CD14-positive monocyte (primary cell): ENCODE data around the gene PTGFRN. TPM values are rescaled to one million over a fixed set of nuclear protein-coding genes. Genes with fewer than 3 reads are reported as not detected.
A peak's percentile ranks its signal among the peaks of the same experiment; 100 is the strongest.

Experiments
- DNase-seq, 3 donors: peaks; one replicate each; pipeline ENCODE4 v3.0.0-alpha.2; 2011 to 2022
- H2AFZ ChIP-seq: 2 replicates; pipeline ENCODE4 v1.6.0; 2012; ENCODE audit warnings: mild to moderate bottlenecking, low read depth, low read length, inconsistent platforms; ENCODE audit not compliant: insufficient read depth, poor library complexity, severe bottlenecking
- H3K27ac ChIP-seq, 2 donors: 1 replicate in 1 of 2; 2 replicates in 1 of 2; pipeline ENCODE4 v1.5.1; 2012 to 2013; ENCODE audit warnings: low read length in 2 of 2, control low read depth in 1 of 2, inconsistent platforms in 1 of 2, low read depth in 1 of 2, mild to moderate bottlenecking in 1 of 2
- H3K27me3 ChIP-seq, 2 donors: one replicate each; pipeline versions ENCODE4 v1.6.0 to v1.6.1; 2011 to 2013; ENCODE audit warnings: low read length in 2 of 2; ENCODE audit not compliant: control insufficient read depth in 2 of 2, insufficient read depth in 2 of 2
- H3K36me3 ChIP-seq, 2 donors: replicated peaks in 1 of 2; 1 replicate in 1 of 2; 2 replicates in 1 of 2; pipeline versions ENCODE4 v1.5.1 to v1.6.1; 2012 to 2013; ENCODE audit warnings: low read length in 2 of 2, control low read depth in 1 of 2, inconsistent platforms in 1 of 2, mild to moderate bottlenecking in 1 of 2; ENCODE audit not compliant: insufficient read depth in 2 of 2, control insufficient read depth in 1 of 2
- H3K4me1 ChIP-seq, 2 donors: 1 replicate in 1 of 2; 2 replicates in 1 of 2; pipeline versions ENCODE4 v1.5.1 to v1.6.1; 2012 to 2013; ENCODE audit warnings: low read length in 2 of 2, control low read depth in 1 of 2, inconsistent platforms in 1 of 2, mild to moderate bottlenecking in 1 of 2, moderate library complexity in 1 of 2; ENCODE audit not compliant: insufficient read depth in 2 of 2, control insufficient read depth in 1 of 2
- H3K4me2 ChIP-seq: replicated peaks from 2 replicates; pipeline ENCODE3; 2012; ENCODE audit warnings: low read length, moderate library complexity, mild to moderate bottlenecking; ENCODE audit not compliant: poor library complexity, severe bottlenecking; ENCODE audit errors: extremely low read depth
- H3K4me3 ChIP-seq, 3 experiments: fragments of 200-600 bp in 1 of 3; sonication (generic) in 1 of 3; replicated peaks in 1 of 3; 1 replicate in 2 of 3; 2 replicates in 1 of 3; pipeline ENCODE4 v1.5.1; 2011 to 2013; ENCODE audit warnings: low read length in 3 of 3, mild to moderate bottlenecking in 3 of 3, control low read depth in 2 of 3, low read depth in 2 of 3, inconsistent platforms in 1 of 3, moderate library complexity in 1 of 3
- H3K79me2 ChIP-seq: 2 replicates; pipeline ENCODE4 v1.6.0; 2012; ENCODE audit warnings: mild to moderate bottlenecking, control low read depth, inconsistent platforms, low read length, moderate library complexity; ENCODE audit not compliant: insufficient read depth
- H3K9ac ChIP-seq: 2 replicates; pipeline ENCODE4 v1.6.0; 2017; ENCODE audit warnings: low read length, mild to moderate bottlenecking; ENCODE audit not compliant: insufficient read depth, poor library complexity, severe bottlenecking
- H3K9me3 ChIP-seq, 2 donors: replicated peaks in 1 of 2; 1 replicate in 1 of 2; 2 replicates in 1 of 2; pipeline versions ENCODE4 v1.5.1 to v1.6.1; 2012 to 2013; ENCODE audit warnings: low read length in 2 of 2, control low read depth in 1 of 2; ENCODE audit not compliant: control insufficient read depth in 1 of 2, insufficient read depth in 1 of 2
- H4K20me1 ChIP-seq: 2 replicates; pipeline ENCODE4 v1.6.0; 2012; ENCODE audit warnings: mild to moderate bottlenecking, low read length, control low read depth, moderate library complexity; ENCODE audit not compliant: insufficient read depth
- H3K27ac Mint-ChIP-seq, 7 donors: one replicate each; pipeline ENCODE4 v1.8.0; 2020; ENCODE audit warnings: mild to moderate bottlenecking in 7 of 7, mixed read lengths in 7 of 7, moderate library complexity in 6 of 7, inconsistent platforms in 2 of 7
- H3K27me3 Mint-ChIP-seq, 3 donors: one replicate each; pipeline ENCODE4 v1.8.0; 2021 to 2022; ENCODE audit warnings: low read depth in 3 of 3, mild to moderate bottlenecking in 3 of 3, mixed read lengths in 3 of 3, moderate library complexity in 3 of 3, inconsistent platforms in 1 of 3
- H3K36me3 Mint-ChIP-seq, 2 donors: one replicate each; pipeline ENCODE4 v1.8.0; 2020; ENCODE audit warnings: mixed read lengths in 2 of 2, inconsistent platforms in 1 of 2, mild to moderate bottlenecking in 1 of 2
- H3K4me1 Mint-ChIP-seq: one replicate; pipeline ENCODE4 v1.8.0; 2020; ENCODE audit warnings: mild to moderate bottlenecking, mixed read lengths
- H3K4me3 Mint-ChIP-seq, 2 donors: one replicate each; pipeline ENCODE4 v1.8.0; 2020; ENCODE audit warnings: mild to moderate bottlenecking in 2 of 2, mixed read lengths in 2 of 2, moderate library complexity in 1 of 2
- H3K9me3 Mint-ChIP-seq, 7 donors: one replicate each; pipeline ENCODE4 v1.8.0; 2020 to 2022; ENCODE audit warnings: mixed read lengths in 7 of 7, mild to moderate bottlenecking in 6 of 7, moderate library complexity in 6 of 7, inconsistent platforms in 2 of 7
- CTCF ChIP-seq: fragments of 200-600 bp; IDR thresholded peaks from one replicate; pipeline ENCODE4 v1.8.0; 2022; ENCODE audit warnings: antibody characterized with exemption, mild to moderate bottlenecking
- WGBS: methylation state at CpG from one replicate; pipeline ENCODE4 v1.1.5; 2013; ENCODE audit warnings: missing lambda C conversion rate; ENCODE audit not compliant: insufficient coverage; 5-methylcytosine and 5-hydroxymethylcytosine counted together
- intact Hi-C, 2 donors: fragments of 100-400 bp; cut with micrococcal nuclease; formaldehyde crosslinking; loops; one replicate each; pipeline versions ENCODE4 v1.15.0 to v1.15.1; 2023
- polyA plus RNA-seq, 3 donors: library from polyadenylated mRNA; depleted of rRNA in 1 of 3; unstranded in 2 of 3; stranded (reverse) in 1 of 3; fragments of 300-500 nt in 2 of 3; fragments of >200 nt in 1 of 3; fragmentation: Illumina TruSeq in 2 of 3; gene quantifications; 1 replicate in 2 of 3; 2 replicates in 1 of 3; pipeline ENCODE4 v1.2.3, GENCODE V29; 2012 to 2021

PTGFRN gene
- polyA plus RNA-seq, 3 donors: 1.5 to 2.9 (median 1.6) TPM

GRCh38 chr1:116968724-116969123 lies 59.0 kb downstream of the PTGFRN start:
- peaks cover 9% of the 10 kb centered on the region for H3K4me1 Mint-ChIP-seq
- H3K79me2 ChIP-seq: no peaks in the 10 kb centered on the region
- no peak overlapping the region for H3K27ac Mint-ChIP-seq
- H2AFZ ChIP-seq: no peak overlapping the region
- WGBS: no CpG with 5 or more reads among the region's 3 CpGs
- H3K9me3 ChIP-seq: no peaks in the 10 kb centered on the region
- no peak overlapping the region for H3K4me3 Mint-ChIP-seq
- no peak overlapping the region for H3K4me3 ChIP-seq
- no peaks in the 10 kb centered on the region for H3K9me3 Mint-ChIP-seq
- H3K27me3 Mint-ChIP-seq: peaks cover 0 to 4% (median 3%) of the 10 kb centered on the region in 3 donors
- H3K27ac ChIP-seq: no peak overlapping the region
- no peaks in the 10 kb centered on the region for H3K36me3 ChIP-seq
- no peak for TF ChIP-seq CTCF
- no peaks in the 10 kb centered on the region for H3K27me3 ChIP-seq
- H3K9ac ChIP-seq: no peak overlapping the region
- DNase-seq: no peak
- intact Hi-C loops: no loop called here
- H4K20me1 ChIP-seq: no peaks in the 10 kb centered on the region
- no peak overlapping the region for H3K4me2 ChIP-seq
- no peaks in the 10 kb centered on the region for H3K36me3 Mint-ChIP-seq
- H3K4me1 ChIP-seq: peaks cover 0 to 3% of the 10 kb centered on the region in 2 donors

GRCh38 chr1:116971258-116971860 lies 61.6 kb downstream of the PTGFRN start:
- H3K27ac Mint-ChIP-seq: peak overlapping the region in 2 of 7 donors; percentile 7 to 79
- H3K27ac ChIP-seq: no peak overlapping the region
- no peak overlapping the region for H3K4me3 Mint-ChIP-seq
- no peaks in the 10 kb centered on the region for H3K36me3 ChIP-seq
- peaks cover 0 to 4% of the 10 kb centered on the region in 2 donors for H3K36me3 Mint-ChIP-seq
- no peaks in the 10 kb centered on the region for H4K20me1 ChIP-seq
- H3K4me1 Mint-ChIP-seq: peaks cover 14% of the 10 kb centered on the region
- H3K4me2 ChIP-seq: no peak overlapping the region
- no peak overlapping the region for H3K4me3 ChIP-seq
- no peak for TF ChIP-seq CTCF
- peaks cover 2 to 10% (median 5%) of the 10 kb centered on the region in 7 donors for H3K9me3 Mint-ChIP-seq
- H3K9ac ChIP-seq: no peak overlapping the region
- intact Hi-C loops: no loop called here
- no peaks in the 10 kb centered on the region for H3K9me3 ChIP-seq
- peaks cover 0 to 3% of the 10 kb centered on the region in 2 donors for H3K4me1 ChIP-seq
- no peak overlapping the region for H2AFZ ChIP-seq
- peak in 2 of 3 donors; percentile 12 to 19 for DNase-seq
- no CpG with 5 or more reads among the region's 4 CpGs for WGBS
- peaks cover 0 to 6% (median 5%) of the 10 kb centered on the region in 3 donors for H3K27me3 Mint-ChIP-seq
- no peaks in the 10 kb centered on the region for H3K79me2 ChIP-seq
- no peaks in the 10 kb centered on the region for H3K27me3 ChIP-seq
